IPS-18a (cell line): Measurements from ENCODE around the gene TMX4.
A peak's percentile ranks its signal among the peaks of the same experiment; 100 is the strongest.

ENCODE experiments used
- H3K27ac ChIP-seq: one replicate; pipeline ENCODE4 v1.5.1; 2013; ENCODE audit warnings: low read length
- H3K27me3 ChIP-seq: one replicate; pipeline ENCODE4 v1.6.1; 2013; ENCODE audit warnings: mild to moderate bottlenecking, low read length; ENCODE audit not compliant: control insufficient read depth, insufficient read depth
- H3K36me3 ChIP-seq: one replicate; pipeline ENCODE4 v1.6.1; 2013; ENCODE audit warnings: low read depth, low read length; ENCODE audit not compliant: control insufficient read depth
- H3K4me1 ChIP-seq: one replicate; pipeline ENCODE4 v1.6.1; 2013; ENCODE audit warnings: low read depth, low read length; ENCODE audit not compliant: control insufficient read depth
- H3K4me3 ChIP-seq: one replicate; pipeline ENCODE4 v1.5.1; 2013; ENCODE audit warnings: low read length
- H3K9ac ChIP-seq: one replicate; pipeline ENCODE4 v1.6.1; 2013; ENCODE audit warnings: mild to moderate bottlenecking, low read length, moderate library complexity
- H3K9me3 ChIP-seq: one replicate; pipeline ENCODE4 v1.6.1; 2013; ENCODE audit warnings: low read depth, low read length; ENCODE audit not compliant: control insufficient read depth

The TMX4 gene

DNA sequence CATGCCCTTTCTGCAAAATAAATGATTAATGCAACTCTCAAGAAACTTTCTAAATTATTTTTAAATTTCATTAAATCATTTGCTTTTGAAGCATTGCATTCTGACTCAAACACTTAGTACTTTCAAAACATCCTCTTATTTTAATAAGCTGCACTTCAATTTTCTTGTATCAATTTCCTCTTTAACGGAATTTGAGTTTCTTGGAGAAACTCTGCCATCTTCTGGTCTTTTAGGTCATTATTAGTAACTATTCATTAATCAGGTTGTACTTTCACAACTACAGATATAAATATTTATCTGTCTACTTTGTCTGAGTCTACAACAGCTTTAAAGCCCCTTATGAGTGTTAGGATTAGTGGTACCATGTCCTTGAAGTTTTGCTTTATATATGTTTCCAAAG, 30.2 kb downstream of the TMX4 start:
- no peak overlapping the region for H3K9ac ChIP-seq
- H3K36me3 ChIP-seq, result no peaks in the 10 kb centered on the region
- no peaks in the 10 kb centered on the region for H3K9me3 ChIP-seq
- H3K27me3 ChIP-seq, result no peaks in the 10 kb centered on the region
- peaks cover 6% of the 10 kb centered on the region for H3K4me1 ChIP-seq
- no peak overlapping the region for H3K27ac ChIP-seq
- H3K4me3 ChIP-seq, result no peak overlapping the region

DNA sequence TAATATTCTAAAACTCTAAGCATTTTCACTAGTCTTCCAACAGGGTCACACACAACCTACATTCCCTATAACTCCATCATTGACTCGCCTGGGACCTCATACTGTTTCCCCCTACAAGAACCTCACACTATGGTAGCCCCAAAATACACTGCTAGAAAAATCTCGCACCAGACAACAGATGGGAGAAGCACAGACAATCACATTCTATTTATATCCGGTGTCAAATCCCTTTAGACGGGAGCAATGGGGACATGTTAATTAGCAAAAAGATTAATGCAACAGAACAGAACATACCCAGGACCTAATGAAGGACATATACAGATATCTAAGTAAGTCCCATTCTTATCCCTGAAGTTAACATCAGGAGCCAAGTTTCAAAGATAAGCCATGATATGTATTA, 33.6 kb downstream of the TMX4 start:
- H3K9ac ChIP-seq, result no peak overlapping the region
- H3K36me3 ChIP-seq, result no peaks in the 10 kb centered on the region
- H3K9me3 ChIP-seq, result no peaks in the 10 kb centered on the region
- no peaks in the 10 kb centered on the region for H3K27me3 ChIP-seq
- H3K27ac ChIP-seq, result no peak overlapping the region
- H3K4me1 ChIP-seq, result peaks cover 12% of the 10 kb centered on the region
- H3K4me3 ChIP-seq, result no peak overlapping the region

DNA sequence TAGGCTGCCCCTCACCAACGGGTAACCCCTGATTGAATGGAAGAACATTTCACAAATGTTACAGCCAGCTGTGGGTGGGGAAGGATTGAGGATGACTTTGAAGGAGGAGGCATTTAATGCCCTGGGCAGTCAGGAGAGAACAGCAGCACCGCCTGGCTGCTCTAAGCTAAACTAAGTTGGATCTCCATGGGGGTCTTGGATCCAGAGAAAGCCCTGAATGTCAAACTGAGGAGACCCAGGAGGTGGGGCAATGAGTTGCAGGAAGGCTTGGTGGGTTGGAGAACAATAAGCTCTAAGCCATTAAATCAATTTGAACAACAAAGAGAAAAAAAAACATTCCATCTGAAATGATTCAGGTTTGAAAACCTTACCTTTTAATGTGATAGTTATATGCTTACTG, 35.4 kb downstream of the TMX4 start:
- H3K27ac ChIP-seq, result no peak overlapping the region
- H3K27me3 ChIP-seq, result no peaks in the 10 kb centered on the region
- H3K4me3 ChIP-seq, result peak overlapping the region; percentile 24
- no peaks in the 10 kb centered on the region for H3K36me3 ChIP-seq
- H3K4me1 ChIP-seq, result peaks cover 15% of the 10 kb centered on the region
- H3K9ac ChIP-seq, result no peak overlapping the region
- H3K9me3 ChIP-seq, result no peaks in the 10 kb centered on the region

DNA sequence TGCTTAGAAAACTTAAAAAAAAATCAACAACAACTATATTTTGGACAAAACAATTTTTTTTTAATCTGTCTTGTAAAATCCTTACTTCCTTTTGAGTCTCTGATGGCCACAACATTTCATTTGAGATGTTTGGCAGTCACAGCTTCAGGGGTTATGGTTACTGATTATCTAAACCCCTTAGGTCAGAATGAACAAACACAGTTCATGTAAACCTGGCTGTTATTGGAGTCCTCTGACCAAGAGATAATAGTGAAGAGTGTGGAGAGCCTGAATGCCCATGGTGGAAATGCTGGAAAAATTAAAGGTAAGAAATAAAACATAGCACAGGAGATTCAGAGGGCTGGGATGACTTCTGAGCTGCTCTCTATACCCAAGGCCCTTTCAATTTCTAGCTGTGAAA, 38.2 kb downstream of the TMX4 start:
- no peak overlapping the region for H3K27ac ChIP-seq
- H3K9ac ChIP-seq, result no peak overlapping the region

DNA sequence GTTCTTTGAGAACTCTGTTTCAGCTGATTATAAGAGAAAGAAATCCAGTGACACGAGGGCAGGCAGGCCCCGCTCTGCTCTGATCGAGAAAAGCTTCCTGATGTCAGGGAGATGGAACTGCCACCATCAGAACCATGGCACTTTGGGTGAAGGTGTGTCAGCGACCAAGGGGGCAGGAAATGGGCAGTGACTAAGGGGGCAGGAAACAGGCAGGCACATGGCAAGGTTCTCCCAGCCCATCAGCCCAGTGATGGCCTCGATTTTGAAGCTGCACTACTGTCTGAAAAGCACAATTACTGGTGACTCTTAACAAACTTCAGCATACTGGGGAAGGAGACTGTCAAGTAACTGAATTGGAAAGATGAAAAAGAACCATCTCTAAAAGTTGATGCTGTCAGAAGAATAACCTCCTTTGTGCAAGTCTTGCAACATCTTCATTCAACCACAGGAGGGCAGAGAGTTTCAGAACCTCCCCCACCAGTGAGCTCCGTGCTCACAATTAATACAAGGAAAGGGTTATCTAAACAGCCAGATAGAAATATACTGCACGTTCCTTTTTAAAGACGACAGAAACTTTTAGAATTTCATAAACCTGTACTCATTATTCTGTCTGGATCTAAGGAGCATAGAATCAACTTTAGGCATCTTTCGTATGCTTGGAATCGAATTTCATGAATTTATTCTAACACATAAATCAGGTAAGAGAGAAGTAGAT, 39.1 kb downstream of the TMX4 start:
- Histone ChIP-seq H3K4me1 (peaks cover 15% of the 10 kb centered on the region), H3K4me3 (no peak overlapping the region), H3K9ac (no peak overlapping the region), H3K9me3 (no peaks in the 10 kb centered on the region), H3K27me3 (no peaks in the 10 kb centered on the region), H3K27ac (no peak overlapping the region), H3K36me3 (no peaks in the 10 kb centered on the region)

More for the DNA sequence above, 38.2 kb downstream of the TMX4 start:
- Histone ChIP-seq H3K4me1 (peaks cover 15% of the 10 kb centered on the region), H3K36me3 (no peaks in the 10 kb centered on the region), H3K27me3 (no peaks in the 10 kb centered on the region), H3K9me3 (no peaks in the 10 kb centered on the region), H3K4me3 (no peak overlapping the region)

DNA sequence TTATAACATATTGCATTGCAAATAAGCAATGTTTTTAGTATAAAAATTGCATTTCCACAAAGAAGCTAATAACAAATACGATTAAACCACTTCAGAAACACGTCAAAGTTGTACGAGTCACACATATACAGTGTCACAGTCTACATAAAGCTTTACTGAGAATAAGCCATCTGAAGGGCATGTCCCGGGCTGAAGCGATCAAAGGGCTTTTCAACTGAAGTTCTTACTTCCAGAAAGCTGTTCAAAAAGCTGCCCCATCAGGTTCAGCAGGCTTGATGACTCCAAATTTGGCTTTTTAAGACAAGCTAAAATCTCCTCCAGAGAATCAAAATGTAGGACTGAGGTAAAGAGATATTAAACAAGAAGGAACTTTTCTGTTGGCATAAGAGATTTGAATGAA, 41.9 kb downstream of the TMX4 start:
- Histone ChIP-seq H3K27ac (no peak overlapping the region), H3K9ac (no peak overlapping the region), H3K27me3 (no peaks in the 10 kb centered on the region), H3K4me1 (peaks cover 3% of the 10 kb centered on the region), H3K36me3 (no peaks in the 10 kb centered on the region), H3K9me3 (no peaks in the 10 kb centered on the region), H3K4me3 (no peak overlapping the region)

DNA sequence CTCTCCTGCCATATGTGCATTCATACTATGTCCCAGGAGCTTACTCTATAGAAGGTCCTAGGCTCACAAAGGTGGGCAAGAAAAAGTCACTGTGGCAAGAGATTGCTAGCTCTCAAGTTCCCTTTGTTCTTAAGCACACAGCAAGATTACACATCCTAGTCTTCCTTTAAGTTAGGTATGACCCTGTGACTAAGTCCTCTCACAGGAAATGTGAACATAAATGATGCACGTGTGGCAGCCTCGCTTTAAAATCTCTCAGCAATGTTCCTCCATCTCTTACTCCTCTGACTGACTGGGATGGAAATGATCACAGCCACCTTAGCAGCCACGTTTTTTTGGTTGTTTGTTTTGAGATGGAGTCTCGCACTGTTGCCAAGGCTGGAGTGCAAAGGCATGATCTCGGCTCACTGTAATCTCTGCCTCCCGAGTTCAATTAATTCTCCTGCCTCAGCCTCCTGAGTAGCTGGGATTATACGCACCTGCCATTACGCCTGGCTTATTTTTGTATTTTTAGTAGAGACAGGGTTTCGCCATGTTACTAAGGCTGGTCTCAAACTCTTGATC, 43.6 kb downstream of the TMX4 start:
- Histone ChIP-seq H3K27me3 (no peaks in the 10 kb centered on the region), H3K36me3 (no peaks in the 10 kb centered on the region), H3K4me1 (peaks cover 3% of the 10 kb centered on the region), H3K4me3 (no peak overlapping the region), H3K9ac (no peak overlapping the region), H3K9me3 (no peaks in the 10 kb centered on the region), H3K27ac (no peak overlapping the region)

DNA sequence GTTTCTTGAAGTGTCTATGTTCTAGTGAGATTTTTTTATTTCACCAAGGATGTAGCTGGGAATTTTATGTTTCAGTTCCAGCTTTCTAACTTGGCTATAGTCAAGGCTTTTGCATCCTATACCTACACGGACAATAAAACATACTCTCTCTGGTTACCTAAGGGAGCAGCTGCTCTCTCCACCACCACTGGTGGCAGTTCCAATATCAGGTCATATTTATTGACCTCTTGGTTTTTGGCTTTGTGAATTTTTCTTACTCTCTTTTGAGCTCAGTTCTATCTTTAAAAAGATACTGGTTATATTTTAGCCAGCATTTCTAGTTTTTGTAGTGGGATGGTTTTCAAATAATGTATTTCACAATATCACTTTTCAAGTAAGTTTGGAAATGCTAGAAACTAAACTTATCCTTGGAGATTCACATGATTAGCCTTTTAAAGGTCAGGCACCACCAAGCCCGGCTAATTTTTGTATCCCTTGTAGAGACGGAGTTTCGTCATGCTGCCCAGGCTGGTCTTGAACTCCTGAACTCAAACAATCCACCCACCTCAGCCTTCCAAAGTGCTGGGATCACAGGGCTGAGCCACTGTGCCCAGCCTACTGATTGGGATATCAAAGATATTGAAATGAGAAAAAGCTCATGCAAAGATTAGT, 44.7 kb downstream of the TMX4 start:
- no peaks in the 10 kb centered on the region for H3K36me3 ChIP-seq
- no peak overlapping the region for H3K9ac ChIP-seq
- H3K4me1 ChIP-seq, result no peaks in the 10 kb centered on the region
- H3K27ac ChIP-seq, result no peak overlapping the region
- no peak overlapping the region for H3K4me3 ChIP-seq
- no peaks in the 10 kb centered on the region for H3K27me3 ChIP-seq
- H3K9me3 ChIP-seq, result no peaks in the 10 kb centered on the region

DNA sequence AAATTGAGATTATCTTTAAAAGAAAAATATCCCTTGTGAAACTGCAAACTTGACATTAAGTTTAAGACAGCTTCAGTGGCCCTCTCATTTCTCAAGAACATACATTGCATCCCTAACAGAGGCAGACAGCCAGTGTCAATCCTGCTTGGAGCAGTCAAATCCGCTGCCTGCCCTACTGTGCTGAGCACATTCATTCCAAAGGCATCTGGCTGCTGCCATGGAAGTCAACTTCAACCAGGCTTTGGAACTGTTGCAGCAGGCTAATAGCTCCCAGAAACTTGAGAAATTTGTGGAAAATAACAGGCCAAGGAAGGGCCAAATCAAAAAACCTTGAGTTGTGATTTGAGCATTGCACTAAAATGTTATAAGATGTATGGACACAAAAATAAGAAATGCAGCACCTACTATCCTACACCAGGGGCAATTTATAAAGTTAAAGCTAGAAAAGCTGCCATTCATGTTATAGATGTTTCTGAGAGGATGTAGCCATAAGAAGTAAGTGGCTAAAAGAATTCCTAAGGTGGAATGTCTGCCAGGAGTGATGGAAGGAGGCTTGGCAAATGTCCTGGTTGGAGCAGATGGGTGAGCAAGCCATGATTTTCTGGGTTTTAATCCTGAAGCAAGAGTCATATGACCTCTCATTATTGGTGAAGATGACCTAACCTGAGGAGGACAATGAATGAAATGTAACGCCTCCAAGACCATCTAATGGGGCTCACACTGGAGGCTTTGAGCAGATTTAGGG, 47.9 kb downstream of the TMX4 start:
- H3K9me3 ChIP-seq, result no peaks in the 10 kb centered on the region
- H3K27me3 ChIP-seq, result no peaks in the 10 kb centered on the region
- no peak overlapping the region for H3K4me3 ChIP-seq
- no peaks in the 10 kb centered on the region for H3K36me3 ChIP-seq
- no peak overlapping the region for H3K27ac ChIP-seq
- no peak overlapping the region for H3K9ac ChIP-seq
- no peaks in the 10 kb centered on the region for H3K4me1 ChIP-seq

DNA sequence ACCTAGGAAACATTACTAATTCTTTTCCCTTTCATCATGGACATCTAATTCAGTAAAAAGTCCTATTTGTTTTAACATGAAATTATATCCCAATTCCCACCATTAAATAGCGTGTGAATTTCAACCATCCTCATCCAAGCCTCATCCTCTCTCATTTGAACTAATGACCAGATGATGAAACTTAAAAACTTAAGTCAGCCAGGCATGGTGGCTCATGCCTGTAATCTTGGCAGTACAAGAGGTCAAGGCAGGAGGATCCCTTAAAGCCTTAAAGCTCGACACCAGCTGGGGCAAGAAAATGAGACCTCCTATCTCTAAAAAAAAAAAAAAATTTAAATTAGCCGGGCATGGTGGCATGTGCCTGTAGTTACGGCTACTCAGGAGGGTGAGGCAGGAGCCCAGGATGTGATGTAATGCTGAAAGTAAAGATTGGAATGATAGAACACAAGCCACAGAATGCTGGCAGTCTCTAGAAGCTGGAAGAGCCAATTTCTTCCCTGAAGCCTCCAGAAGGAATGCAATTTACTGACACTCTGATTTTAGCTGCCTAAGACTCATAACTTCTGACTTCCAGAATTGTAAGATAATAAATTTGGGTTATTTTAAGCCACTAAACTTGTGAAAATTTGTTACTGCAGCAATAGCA, 52.2 kb downstream of the TMX4 start:
- Histone ChIP-seq H3K27me3 (no peaks in the 10 kb centered on the region), H3K4me1 (no peaks in the 10 kb centered on the region), H3K27ac (no peak overlapping the region), H3K4me3 (no peak overlapping the region), H3K9ac (no peak overlapping the region), H3K9me3 (no peaks in the 10 kb centered on the region), H3K36me3 (no peaks in the 10 kb centered on the region)

DNA sequence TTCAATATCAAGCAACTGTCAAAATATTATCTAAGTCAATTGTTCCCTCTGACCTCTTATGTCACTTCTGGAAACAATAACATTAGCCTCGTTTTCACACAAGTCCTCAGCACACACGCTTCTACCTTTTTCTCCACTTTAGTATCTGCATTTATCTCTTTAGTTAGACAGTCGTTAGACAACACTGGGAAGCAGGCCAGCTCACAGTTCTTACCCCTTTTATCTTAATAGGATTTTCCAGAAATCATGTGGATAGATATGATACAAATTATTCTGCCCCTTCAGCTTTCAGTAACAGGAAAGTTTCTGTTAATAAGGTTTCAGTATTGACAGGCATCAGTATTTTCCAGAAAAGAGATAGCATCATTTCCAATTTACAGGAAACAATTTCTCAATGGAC, 53.4 kb downstream of the TMX4 start:
- Histone ChIP-seq H3K36me3 (no peaks in the 10 kb centered on the region), H3K4me3 (no peak overlapping the region), H3K9me3 (no peaks in the 10 kb centered on the region), H3K27me3 (no peaks in the 10 kb centered on the region), H3K9ac (no peak overlapping the region), H3K4me1 (no peaks in the 10 kb centered on the region), H3K27ac (no peak overlapping the region)
